Small intestine (tissue), 7 donors: ENCODE data around the gene ZNF316. TPM values are rescaled to one million over a fixed set of nuclear protein-coding genes. Genes with fewer than 3 reads are reported as not detected.

Source experiments
- DNase-seq, 2 donors: peaks; one replicate each; pipeline versions ENCODE4 v3.0.0 to v3.0.0-alpha.2; 2013
- FAIRE-seq: peaks from 2 replicates; lab custom pipeline; 2012; peaks lifted over from hg19 to GRCh38; lab: Jason Lieb, UNC
- H3K27ac ChIP-seq, 3 donors: one replicate each; pipeline ENCODE4 v1.5.1; 2013; ENCODE audit warnings: low read length in 2 of 3, mild to moderate bottlenecking in 2 of 3, control low read depth in 1 of 3, inconsistent platforms in 1 of 3, low read depth in 1 of 3, moderate library complexity in 1 of 3
- H3K27me3 ChIP-seq, 3 donors: one replicate each; pipeline ENCODE4 v1.6.1; 2013; ENCODE audit warnings: low read length in 3 of 3, inconsistent platforms in 1 of 3; ENCODE audit not compliant: control insufficient read depth in 3 of 3, insufficient read depth in 3 of 3
- H3K36me3 ChIP-seq, 3 donors: one replicate each; pipeline ENCODE4 v1.6.1; 2013; ENCODE audit warnings: low read length in 3 of 3, inconsistent platforms in 1 of 3, low read depth in 1 of 3, mild to moderate bottlenecking in 1 of 3, moderate library complexity in 1 of 3; ENCODE audit not compliant: control insufficient read depth in 3 of 3, insufficient read depth in 2 of 3
- H3K4me1 ChIP-seq, 3 donors: one replicate each; pipeline ENCODE4 v1.6.1; 2013; ENCODE audit warnings: low read length in 2 of 3, inconsistent platforms in 1 of 3, low read depth in 1 of 3, mild to moderate bottlenecking in 1 of 3, moderate library complexity in 1 of 3; ENCODE audit not compliant: control insufficient read depth in 3 of 3, insufficient read depth in 2 of 3
- H3K4me3 ChIP-seq, 3 donors: one replicate each; pipeline ENCODE4 v1.5.1; 2013; ENCODE audit warnings: low read length in 3 of 3, control low read depth in 1 of 3, inconsistent platforms in 1 of 3, low read depth in 1 of 3, mild to moderate bottlenecking in 1 of 3, moderate library complexity in 1 of 3
- H3K9me3 ChIP-seq, 2 donors: one replicate each; pipeline ENCODE4 v1.6.1; 2013; ENCODE audit warnings: low read depth in 1 of 2, low read length in 1 of 2; ENCODE audit not compliant: control insufficient read depth in 2 of 2, insufficient read depth in 1 of 2
- WGBS, 3 donors: extraction: QIAGEN DNeasy Blood & Tissue Kit; methylation state at CpG; one replicate each; pipeline ENCODE4 v1.1.7; 2013; 5-methylcytosine and 5-hydroxymethylcytosine counted together
- polyA plus RNA-seq, 4 donors: library from polyadenylated mRNA; stranded (reverse) in 3 of 4; unstranded in 1 of 4; fragments of 200-250 nt in 3 of 4; fragments of 120-200 nt in 1 of 4; gene quantifications; one replicate each; pipeline versions ENCODE4 v1.2.1 to v1.2.3, GENCODE V29; 2013
- donor health status: healthy with polysubstance abuse.
- donor health status: control.
- donor health status: control.
- donor health status: Bipolar disorder and iron deficiency.
- donor health status: healthy.

Gene ZNF316
- polyA plus RNA-seq, 4 donors, result 11.6 to 31.4 (median 14.0) TPM

DNA sequence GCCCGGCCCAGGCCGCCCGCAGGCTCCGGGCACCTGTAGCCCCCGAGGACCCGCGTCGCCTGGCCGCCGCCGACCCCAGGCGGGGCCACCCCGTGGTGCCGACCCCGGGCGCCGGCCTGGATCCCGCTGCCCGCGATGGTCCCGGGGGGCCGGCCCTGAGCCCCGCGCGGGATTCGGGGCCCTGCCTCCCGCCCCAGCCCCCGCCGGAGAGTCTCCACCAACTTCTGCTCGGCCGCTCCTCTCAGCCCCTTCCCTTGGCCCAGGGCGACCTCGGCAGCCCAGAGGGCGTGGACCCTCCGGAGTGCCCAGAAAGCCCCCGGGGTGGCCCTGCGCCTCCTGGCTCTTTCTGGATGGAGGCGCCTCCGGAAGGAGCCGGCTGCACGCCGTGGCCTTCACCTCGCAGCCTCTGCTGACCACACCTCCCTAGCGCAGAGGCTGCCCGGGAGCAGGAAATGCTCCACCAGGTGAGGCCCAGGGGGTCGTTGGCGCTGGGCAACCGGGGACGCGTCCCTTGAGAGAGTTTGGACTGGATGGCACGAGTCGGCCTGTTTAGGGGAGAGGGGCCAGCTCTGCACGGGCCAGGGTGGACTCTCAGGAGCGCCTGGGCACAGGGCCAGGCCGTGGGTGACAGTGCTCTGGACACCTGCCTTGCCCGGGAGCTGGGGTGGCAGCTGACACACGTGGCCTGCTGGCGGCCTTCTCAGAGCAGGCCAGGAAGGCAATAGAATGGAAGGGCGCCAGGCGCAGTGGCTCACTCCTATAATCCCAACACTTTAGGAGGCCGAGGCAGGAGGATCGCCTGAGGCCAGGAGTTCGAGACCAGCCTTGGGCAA, 21.2 kb upstream of the ZNF316 start:
- DNase-seq, result peak in 1 of 2 donors; percentile 54
- peaks cover 0 to 7% (median 2%) of the 10 kb centered on the region in 3 donors for H3K4me1 ChIP-seq
- WGBS, 3 donors, result 11 to 17% (median 13%) methylated on average over 40 to 63 of the region's 63 CpGs
- no peak for FAIRE-seq
- no peak overlapping the region for H3K27ac ChIP-seq
- H3K9me3 ChIP-seq, result no peaks in the 10 kb centered on the region
- H3K36me3 ChIP-seq, result peaks cover 0 to 14% (median 0%) of the 10 kb centered on the region in 3 donors
- H3K4me3 ChIP-seq, result peak overlapping the region; percentile 39 to 60 (median 56)
- H3K27me3 ChIP-seq, result peaks cover 0 to 8% (median 3%) of the 10 kb centered on the region in 3 donors

DNA sequence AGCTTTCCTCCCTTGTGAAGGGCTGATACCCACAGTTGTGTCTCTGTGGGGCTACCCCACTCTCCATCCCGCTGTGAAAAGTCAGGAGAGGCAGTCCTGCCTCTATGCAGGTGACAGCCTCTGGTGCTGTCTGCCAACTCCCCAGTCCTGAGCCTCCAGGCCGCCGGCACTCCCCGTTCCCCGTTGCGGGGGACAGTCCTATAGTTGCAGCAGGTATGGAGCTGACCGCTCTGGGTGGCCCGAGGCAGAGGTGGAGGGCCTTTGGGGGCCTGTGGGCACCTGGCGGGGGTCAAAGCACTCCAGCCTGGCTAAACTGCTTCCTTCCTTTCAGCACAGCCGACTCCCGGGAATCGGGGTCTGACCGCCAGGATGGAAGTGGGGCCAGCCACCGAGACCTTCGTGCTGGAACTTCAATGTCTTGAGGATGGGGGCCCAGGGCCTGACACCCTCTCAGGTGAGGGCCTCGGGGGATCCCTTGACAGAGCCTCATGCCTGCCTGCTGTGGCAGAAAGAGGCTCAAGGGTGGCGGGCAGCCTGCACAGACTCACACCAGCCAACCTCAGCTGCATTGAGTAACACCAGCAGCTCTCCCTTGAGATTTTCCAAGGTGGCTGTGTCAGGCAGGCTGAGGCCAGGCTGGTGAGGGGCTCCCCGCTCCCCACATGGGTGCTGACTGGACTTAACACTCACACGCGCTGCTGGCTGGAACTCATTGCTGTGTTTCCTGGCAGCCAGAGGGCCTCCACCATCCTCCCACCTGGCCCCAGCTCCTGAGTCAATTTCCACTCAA, 20.1 kb upstream of the ZNF316 start:
- no peak for DNase-seq
- H3K27ac ChIP-seq, result no peak overlapping the region
- H3K36me3 ChIP-seq, result peaks cover 0 to 23% (median 0%) of the 10 kb centered on the region in 3 donors
- peaks cover 0 to 8% (median 3%) of the 10 kb centered on the region in 3 donors for H3K27me3 ChIP-seq
- FAIRE-seq, result no peak
- H3K4me1 ChIP-seq, result peaks cover 0 to 7% (median 2%) of the 10 kb centered on the region in 3 donors
- no peaks in the 10 kb centered on the region for H3K9me3 ChIP-seq
- 87 to 88% (median 87%) methylated on average over 20 of the region's 20 CpGs for WGBS, 3 donors
- H3K4me3 ChIP-seq, result no peak overlapping the region

GRCh38 chr7:6618621-6619020, 18.5 kb upstream of the ZNF316 start:
- H3K4me3 ChIP-seq, result no peak overlapping the region
- 77 to 87% (median 83%) methylated on average over 4 of the region's 4 CpGs for WGBS, 3 donors
- H3K27me3 ChIP-seq, result peaks cover 0 to 8% (median 3%) of the 10 kb centered on the region in 3 donors
- H3K27ac ChIP-seq, result no peak overlapping the region
- H3K4me1 ChIP-seq, result peaks cover 0 to 7% (median 2%) of the 10 kb centered on the region in 3 donors
- H3K9me3 ChIP-seq, result no peaks in the 10 kb centered on the region
- H3K36me3 ChIP-seq, result peaks cover 0 to 34% (median 0%) of the 10 kb centered on the region in 3 donors
- no peak for FAIRE-seq
- DNase-seq, result no peak

DNA sequence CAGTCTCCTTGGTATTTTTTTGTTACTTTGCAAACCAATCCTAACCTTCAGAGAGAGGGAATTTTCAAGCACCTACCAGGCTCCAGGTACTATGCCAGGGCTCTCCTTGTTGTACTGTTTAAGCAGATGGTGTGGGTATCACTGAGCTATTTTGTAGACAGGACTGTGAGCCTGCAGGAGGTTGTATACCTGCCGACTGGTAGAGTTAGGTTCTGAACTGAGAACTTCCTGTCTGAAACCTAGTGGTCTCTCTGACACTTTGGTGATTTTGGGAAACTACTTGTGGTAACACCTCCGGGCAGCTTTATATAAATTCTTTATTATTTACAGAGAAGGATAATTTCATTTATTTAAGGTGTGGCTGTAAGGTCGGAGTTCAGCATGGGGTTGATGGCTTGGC, 17.2 kb upstream of the ZNF316 start:
- no peak overlapping the region for H3K27ac ChIP-seq
- H3K4me1 ChIP-seq, result peaks cover 0 to 5% (median 2%) of the 10 kb centered on the region in 3 donors
- peaks cover 0 to 34% (median 0%) of the 10 kb centered on the region in 3 donors for H3K36me3 ChIP-seq
- H3K9me3 ChIP-seq, result no peaks in the 10 kb centered on the region
- DNase-seq (peak in 1 of 2 donors; percentile 26), FAIRE-seq (no peak)
- no peak overlapping the region for H3K4me3 ChIP-seq
- peaks cover 0 to 5% (median 1%) of the 10 kb centered on the region in 3 donors for H3K27me3 ChIP-seq
- 10 to 59% (median 17%) methylated on average over 3 of the region's 3 CpGs for WGBS, 3 donors

DNA sequence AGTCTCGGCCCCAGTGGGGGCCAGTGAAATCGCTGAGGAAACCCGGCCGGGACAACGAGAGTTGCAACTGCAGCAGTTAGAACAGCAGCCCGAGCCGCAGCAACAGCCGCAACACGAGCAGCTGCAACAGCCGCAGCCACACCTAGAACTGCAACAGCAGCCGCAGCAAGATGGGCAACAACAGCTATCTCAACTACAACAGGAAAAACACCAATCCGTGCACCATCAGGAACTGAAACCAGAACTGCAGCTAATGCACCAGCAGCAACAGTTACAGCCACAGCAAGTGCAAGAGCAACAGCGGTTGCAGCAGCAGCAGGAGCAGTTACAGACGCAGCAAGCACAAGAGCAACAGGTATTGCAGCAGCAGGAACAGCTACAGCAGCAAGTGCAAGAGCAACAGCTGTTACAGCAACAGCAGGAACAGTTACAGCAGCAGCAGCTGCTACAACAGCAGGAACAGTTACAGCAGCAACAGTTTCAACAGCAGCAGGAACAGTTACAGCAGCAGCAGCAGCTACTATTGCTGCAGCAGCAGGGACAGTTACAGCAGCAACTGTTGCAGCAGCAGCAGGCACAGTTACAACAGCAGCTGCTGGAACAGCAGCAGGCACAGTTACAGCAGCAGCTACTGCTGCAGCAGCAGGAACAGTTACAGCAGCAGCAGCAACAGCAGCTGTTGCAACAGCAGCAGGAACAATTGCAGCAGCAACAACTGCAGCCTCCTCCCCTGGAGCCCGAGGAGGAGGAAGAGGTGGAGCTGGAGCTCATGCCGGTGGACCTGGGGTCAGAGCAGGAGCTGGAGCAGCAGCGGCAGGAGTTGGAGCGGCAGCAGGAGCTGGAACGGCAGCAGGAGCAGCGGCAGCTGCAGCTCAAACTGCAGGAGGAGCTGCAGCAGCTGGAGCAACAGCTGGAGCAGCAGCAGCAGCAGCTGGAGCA, 15.7 kb upstream of the ZNF316 start:
- no peak overlapping the region for H3K4me3 ChIP-seq
- H3K4me1 ChIP-seq, result peaks cover 0 to 2% (median 0%) of the 10 kb centered on the region in 3 donors
- DNase-seq, result peak in 1 of 2 donors; percentile 41
- FAIRE-seq, result no peak
- no peak overlapping the region for H3K27ac ChIP-seq
- peaks cover 0 to 37% (median 0%) of the 10 kb centered on the region in 3 donors for H3K36me3 ChIP-seq
- no peaks in the 10 kb centered on the region for H3K27me3 ChIP-seq
- H3K9me3 ChIP-seq, result no peaks in the 10 kb centered on the region
- 61 to 80% (median 70%) methylated on average over 20 of the region's 20 CpGs for WGBS, 3 donors

DNA sequence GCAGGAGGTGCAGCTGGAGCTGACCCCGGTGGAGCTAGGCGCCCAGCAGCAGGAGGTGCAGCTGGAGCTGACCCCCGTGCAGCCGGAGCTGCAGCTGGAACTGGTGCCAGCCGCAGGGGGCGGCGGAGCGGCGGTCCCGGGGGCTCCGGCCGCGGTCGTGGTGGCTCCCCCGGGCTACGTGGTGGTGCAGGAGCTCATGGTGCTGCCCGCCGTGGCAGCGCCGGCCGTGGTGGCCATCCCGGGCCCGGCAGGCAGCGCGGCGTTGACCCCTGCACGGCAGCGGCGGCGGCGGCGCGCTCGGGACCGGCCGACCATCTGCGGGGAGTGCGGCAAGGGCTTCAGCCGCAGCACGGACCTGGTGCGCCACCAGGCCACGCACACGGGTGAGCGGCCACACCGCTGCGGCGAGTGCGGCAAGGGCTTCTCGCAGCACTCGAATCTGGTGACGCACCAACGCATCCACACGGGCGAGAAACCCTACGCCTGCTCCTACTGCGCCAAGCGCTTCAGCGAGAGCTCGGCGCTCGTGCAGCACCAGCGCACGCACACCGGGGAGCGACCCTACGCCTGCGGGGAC, 14.9 kb upstream of the ZNF316 start:
- no peak for DNase-seq
- no peaks in the 10 kb centered on the region for H3K27me3 ChIP-seq
- H3K36me3 ChIP-seq, result peaks cover 0 to 36% (median 0%) of the 10 kb centered on the region in 3 donors
- no peak overlapping the region for H3K27ac ChIP-seq
- FAIRE-seq, result no peak
- WGBS, 3 donors, result 95 to 97% (median 97%) methylated on average over 48 to 67 of the region's 67 CpGs
- H3K9me3 ChIP-seq, result no peaks in the 10 kb centered on the region
- peaks cover 0 to 2% (median 0%) of the 10 kb centered on the region in 3 donors for H3K4me1 ChIP-seq
- no peak overlapping the region for H3K4me3 ChIP-seq

GRCh38 chr7:6623589-6624245, 13.4 kb upstream of the ZNF316 start:
- FAIRE-seq, result no peak
- H3K36me3 ChIP-seq, result peaks cover 0 to 29% (median 0%) of the 10 kb centered on the region in 3 donors
- no peak for DNase-seq
- no peaks in the 10 kb centered on the region for H3K27me3 ChIP-seq
- no peak overlapping the region for H3K4me3 ChIP-seq
- WGBS, 3 donors, result 62 to 75% (median 74%) methylated on average over 15 of the region's 15 CpGs
- no peak overlapping the region for H3K27ac ChIP-seq
- no peaks in the 10 kb centered on the region for H3K9me3 ChIP-seq
- peaks cover 0 to 2% (median 0%) of the 10 kb centered on the region in 3 donors for H3K4me1 ChIP-seq
